Stimulated activated CD8-positive, alpha-beta memory T cell treated with anti-CD3 and anti-CD28 coated beads, Interleukin-12 subunit alpha, Interleukin-12 subunit beta, amount 100 ng/mL, for 24 hours (primary cell): ENCODE results near the gene DCDC2.
"Not testable (repeated sequence)": the region's sequence is repeated elsewhere in the genome, so short reads cannot be mapped to it uniquely, and the experiment has no call there.

Source experiments
- DNase-seq: peaks from one replicate; pipeline ENCODE4 v3.0.0-alpha.2; 2020; ENCODE audit errors: extremely low read depth

Gene DCDC2

DNA sequence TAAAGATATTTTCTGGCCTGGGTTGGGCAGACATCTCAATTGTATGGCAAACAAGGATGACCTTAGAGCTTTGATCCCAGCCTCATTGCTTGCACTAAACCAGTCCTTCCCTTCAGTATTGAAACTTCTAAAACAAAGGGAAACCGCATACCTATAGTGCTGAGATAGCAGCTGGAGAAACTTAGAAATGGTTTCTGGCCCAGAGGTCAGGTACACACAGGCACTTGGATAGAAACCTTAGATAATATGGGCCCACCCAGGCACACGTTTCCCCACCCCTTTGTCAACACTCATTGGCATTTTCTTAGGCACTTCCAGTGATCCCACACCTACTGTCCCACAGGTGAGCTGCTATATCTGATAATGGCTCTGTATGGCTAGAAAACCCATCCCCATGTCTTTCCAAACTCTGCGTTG lies 209.7 kb downstream of the DCDC2 start:
- DNase-seq, result no peak

DNA sequence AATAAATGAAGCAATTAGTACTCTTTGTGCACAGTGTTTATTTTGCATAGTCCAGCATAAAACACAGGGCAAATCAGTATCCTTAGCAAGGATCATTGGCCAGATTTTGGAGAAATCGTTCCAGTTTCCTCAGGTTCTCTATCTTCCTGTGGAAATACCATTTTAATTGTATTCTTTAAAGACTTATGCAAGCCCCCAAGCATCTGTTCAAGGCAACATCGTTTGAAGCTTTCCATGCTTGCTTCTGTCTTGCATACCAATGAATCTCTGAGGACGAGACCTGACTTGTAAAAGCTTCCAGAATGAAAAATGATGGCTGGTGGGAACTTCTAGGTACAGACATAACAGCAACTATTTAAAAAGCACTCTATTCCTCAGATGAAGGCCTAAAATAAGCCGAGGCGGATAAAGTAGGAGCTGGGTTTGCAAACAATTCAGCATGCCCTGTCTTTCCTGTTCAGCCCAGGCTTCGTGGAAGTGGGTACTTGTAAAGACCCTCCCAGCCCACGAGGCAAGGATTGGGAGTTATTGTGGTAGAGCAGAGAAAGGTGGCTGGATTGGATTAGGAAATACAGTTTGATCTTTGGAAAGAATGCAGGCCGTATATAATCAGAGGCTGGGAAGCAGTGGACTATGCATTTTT lies 210.2 kb downstream of the DCDC2 start:
- DNase-seq, result no peak

DNA sequence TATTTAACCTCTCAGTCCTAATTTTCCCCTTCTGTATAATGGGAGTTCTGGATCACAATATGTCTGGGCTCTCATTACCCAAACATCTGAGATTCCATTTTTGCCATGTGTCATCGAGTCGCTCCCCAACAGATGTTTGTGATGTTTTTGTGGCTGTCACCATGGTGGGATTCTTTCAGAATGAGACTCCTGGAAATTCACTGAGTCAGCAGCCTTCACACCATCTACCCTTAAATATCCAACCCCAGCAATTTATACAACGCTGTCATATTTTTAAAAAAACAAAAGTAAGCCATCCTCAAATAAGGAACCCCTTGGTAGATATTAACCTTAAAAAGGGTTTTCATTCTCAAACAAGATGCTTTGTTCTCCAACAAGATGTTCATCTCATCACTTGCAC lies 211.0 kb downstream of the DCDC2 start:
- no peak for DNase-seq

DNA sequence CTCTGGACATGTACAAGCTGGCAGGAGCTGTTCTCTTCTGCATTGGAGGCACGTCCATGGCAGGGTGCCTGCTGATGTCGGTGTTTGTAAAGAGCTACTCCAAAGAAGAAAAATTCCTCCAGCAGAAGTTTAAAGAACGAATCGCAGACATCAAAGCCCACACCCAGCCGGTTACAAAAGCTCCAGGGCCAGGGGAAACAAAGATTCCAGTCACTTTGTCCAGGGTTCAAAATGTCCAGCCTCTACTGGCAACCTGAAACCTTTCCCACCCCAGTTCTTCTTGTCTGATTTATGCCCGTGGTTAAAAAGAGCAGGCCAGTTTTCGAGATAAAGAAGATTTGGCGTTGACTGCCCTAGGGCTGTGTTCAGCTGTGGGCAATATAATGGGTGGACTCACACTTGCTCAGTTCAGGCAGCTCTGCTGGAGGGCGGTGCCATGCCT lies 212.1 kb downstream of the DCDC2 start:
- DNase-seq, result no peak

DNA sequence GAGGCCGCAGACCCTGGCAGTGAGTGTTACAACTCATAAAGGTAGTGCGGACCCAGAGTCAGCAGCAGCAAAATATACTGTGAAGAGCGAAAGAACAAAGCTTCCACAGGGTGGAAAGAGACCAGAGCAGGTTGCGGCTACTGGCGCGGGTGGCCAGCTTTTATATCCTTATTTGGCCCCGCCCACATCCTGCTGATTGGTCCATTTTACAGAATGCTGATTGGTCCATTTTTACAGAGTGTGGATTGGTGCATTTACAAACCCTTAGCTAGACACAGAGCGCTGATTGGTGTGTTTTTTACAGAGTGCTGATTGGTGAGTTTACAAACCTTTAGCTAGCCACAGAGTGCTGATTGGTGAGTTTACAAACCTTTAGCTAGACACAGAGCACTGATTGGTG lies 215.1 kb downstream of the DCDC2 start:
- not testable (repeated sequence) for DNase-seq

DNA sequence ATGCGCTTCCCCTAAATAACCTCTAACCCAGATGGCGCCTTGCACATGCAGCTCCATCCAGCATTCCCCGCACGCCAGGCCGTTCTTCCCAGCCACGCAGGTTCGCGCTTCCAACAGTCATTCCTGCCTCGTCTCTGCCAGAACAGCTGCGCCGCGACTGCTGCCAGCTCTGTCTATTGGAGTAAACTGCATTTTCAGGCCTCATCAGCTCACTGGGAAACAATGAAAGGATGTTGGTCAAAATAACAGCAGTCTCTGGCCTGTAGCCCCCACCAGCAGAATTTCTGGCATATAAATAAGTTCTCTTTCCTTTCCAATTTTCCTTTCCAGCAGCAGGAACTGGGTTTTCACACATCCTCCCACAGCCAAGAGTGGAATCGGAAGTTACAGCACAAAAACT lies 217.3 kb downstream of the DCDC2 start:
- no peak for DNase-seq

DNA sequence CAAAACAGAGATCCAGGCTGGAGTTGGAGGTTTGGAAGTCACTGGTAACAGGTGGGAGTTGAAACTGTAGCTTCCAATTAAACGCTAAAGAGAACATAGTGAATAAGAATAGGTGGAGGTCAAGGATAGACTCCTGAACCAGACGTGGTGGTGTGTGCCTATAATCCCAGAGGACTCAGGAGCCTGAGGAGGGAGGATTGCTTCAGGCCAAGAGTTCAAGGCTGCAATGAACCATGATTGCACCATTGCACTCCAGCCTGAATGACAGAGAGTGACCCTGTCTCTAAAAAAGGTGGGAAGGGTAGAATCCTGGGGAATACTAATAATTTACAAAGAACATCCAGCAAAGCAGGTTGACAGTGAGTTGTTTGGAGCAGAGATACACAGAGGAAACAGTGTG lies 218.2 kb downstream of the DCDC2 start:
- DNase-seq, result no peak

DNA sequence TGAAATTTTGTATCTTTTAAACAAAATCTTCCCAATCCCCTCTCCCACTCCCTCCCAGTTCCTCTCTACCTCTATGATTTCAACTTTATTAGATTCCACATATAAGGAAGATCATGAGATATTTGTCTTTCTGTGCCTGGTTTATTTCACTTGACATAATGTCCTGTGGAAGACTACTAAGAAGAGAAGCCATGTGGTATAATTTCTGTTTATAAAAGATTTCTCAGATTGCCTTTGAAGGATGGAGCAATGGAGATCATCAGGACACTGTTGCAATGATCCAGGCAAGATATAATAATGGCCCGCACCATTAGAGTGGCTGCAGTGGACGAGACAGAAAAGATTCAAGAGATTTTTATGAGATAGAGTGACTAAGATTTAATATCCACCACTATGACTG lies 218.8 kb downstream of the DCDC2 start:
- no peak for DNase-seq

DNA sequence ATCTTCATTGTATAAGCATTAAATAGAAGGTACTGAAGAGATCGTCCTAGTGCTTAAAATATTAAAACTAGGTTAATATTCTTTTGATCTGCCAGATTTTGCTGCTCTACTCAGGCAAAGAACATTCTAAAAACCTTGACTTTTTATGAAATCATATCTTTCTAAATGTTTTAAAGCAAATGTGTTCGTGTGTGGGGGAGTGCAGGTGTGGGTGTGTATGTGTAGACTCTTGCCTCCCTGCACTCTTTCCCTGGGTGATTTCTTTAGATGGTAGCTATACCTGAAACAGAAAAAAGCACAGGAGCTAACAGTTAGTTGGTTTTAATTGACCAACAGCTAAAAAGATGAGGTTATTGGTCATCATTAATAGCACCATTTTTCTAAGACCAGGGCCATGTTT lies 226.1 kb downstream of the DCDC2 start:
- no peak for DNase-seq

DNA sequence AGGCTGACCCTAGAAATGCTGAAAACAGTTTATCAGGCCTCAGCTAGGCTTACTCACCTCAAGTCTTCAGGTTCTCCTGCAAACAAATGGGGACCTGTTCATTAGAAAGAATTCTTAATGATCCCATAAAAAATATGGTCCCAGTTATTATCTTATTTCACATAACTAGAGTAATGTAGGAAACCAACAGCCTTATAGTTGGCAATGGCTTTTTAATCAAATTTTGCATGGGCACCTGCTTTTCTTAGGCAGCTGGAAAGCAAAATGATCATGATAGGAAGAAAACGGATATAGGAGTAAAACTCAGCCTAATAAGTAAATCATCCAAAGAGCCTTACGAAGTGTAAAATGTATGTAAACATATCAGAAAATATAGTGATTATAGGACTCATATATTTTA lies 230.5 kb downstream of the DCDC2 start:
- DNase-seq, result no peak

DNA sequence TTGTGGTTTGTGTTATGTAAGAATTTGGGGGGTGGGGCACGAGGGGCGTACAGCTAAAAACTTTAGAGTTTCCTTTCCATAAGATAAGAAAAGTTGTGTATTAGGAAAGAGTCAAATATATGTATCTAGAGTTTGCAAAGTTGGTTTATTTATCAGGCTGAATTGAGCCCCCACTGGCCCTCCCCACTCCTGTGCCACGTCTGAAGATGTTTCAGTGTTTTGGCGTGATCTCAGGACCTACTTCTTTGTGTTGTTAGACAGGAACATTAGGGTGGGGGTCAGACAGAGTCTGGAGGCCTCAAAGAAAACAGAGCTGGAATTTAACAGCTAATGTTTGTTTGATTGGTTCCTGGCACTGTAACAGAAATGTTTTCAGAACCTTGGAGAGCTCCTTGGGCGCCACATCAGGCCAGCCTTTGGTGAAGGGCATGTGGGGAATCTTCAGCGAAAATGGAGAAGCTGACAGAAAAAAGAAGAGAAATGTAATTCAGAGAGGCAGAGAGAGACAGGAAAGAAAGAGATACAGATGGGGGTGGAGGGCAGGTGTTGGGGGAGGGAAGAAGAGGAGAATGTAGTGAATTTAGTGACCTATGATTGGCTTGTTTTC lies 231.2 kb downstream of the DCDC2 start:
- DNase-seq, result no peak

DNA sequence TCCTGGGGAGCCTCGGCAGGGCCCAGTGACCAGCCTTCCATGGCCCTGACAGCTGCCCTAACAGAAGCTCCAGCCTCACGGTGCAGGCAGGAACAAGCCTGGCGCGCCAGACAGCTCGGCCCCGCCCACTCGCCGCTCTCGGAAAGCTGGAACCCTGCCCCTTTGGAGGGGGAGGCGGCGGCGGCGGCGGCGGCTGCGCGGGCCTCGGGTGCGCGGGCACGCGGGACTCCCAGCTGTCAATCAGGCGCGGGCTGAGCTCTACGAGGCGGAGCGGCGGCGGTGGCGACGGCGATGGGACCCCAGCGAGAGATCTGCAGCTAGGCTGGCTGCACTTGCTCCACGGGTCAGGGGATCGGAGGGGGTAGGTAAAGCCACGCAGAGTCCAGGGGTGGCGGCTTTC lies 231.9 kb downstream of the DCDC2 start, which contains the start of gene NRSN1:
NRSN1 (plus strand) TSS at position 236 of the 400 bp plus-strand sequence. CDS start 8,113 bp downstream, outside the sequence.
- no peak for DNase-seq

DNA sequence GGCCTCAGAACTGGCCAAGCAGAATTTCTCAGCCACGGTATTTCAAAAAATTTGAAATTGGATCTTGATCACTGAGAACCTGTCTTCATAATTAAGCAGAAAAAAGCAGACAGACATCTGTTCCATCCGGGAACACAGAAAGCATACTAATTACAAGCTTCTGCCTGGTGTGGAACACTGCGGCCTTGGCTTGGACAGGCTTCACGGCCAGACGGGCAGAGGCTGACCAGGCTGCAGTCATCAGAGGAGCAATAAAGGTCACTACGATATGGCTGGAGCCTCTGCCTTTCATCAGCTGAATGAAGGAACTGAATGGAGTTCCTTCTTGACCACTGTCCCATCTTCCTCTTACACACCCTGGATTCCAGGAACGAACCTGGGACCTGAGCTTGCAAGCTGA lies 235.7 kb downstream of the DCDC2 start:
- DNase-seq, result no peak
